HUES6 (cell line): Measurements from ENCODE around the gene VSIG10.

Experiments
- H3K27ac ChIP-seq: 2 replicates; pipeline ENCODE4 v1.7.0; 2013; ENCODE audit warnings: low read depth, mild to moderate bottlenecking, low read length, inconsistent platforms
- H3K27me3 ChIP-seq: 2 replicates; pipeline ENCODE4 v1.6.1; 2013; ENCODE audit warnings: low read length; ENCODE audit not compliant: control insufficient read depth, insufficient read depth
- H3K36me3 ChIP-seq: 2 replicates; pipeline ENCODE4 v1.6.1; 2013; ENCODE audit warnings: low read length; ENCODE audit not compliant: control insufficient read depth, insufficient read depth
- H3K4me1 ChIP-seq: 2 replicates; pipeline ENCODE4 v1.6.1; 2013; ENCODE audit warnings: low read length; ENCODE audit not compliant: control insufficient read depth, insufficient read depth
- H3K4me3 ChIP-seq: 2 replicates; pipeline ENCODE4 v1.5.1; 2013; ENCODE audit warnings: low read depth, low read length
- H3K9ac ChIP-seq: one replicate; pipeline ENCODE4 v1.6.1; 2013; ENCODE audit warnings: mild to moderate bottlenecking, low read length
- H3K9me3 ChIP-seq: 2 replicates; pipeline ENCODE4 v1.6.1; 2013; ENCODE audit warnings: low read depth, low read length; ENCODE audit not compliant: control insufficient read depth, insufficient read depth

Gene VSIG10, protein sequence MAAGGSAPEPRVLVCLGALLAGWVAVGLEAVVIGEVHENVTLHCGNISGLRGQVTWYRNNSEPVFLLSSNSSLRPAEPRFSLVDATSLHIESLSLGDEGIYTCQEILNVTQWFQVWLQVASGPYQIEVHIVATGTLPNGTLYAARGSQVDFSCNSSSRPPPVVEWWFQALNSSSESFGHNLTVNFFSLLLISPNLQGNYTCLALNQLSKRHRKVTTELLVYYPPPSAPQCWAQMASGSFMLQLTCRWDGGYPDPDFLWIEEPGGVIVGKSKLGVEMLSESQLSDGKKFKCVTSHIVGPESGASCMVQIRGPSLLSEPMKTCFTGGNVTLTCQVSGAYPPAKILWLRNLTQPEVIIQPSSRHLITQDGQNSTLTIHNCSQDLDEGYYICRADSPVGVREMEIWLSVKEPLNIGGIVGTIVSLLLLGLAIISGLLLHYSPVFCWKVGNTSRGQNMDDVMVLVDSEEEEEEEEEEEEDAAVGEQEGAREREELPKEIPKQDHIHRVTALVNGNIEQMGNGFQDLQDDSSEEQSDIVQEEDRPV

DNA sequence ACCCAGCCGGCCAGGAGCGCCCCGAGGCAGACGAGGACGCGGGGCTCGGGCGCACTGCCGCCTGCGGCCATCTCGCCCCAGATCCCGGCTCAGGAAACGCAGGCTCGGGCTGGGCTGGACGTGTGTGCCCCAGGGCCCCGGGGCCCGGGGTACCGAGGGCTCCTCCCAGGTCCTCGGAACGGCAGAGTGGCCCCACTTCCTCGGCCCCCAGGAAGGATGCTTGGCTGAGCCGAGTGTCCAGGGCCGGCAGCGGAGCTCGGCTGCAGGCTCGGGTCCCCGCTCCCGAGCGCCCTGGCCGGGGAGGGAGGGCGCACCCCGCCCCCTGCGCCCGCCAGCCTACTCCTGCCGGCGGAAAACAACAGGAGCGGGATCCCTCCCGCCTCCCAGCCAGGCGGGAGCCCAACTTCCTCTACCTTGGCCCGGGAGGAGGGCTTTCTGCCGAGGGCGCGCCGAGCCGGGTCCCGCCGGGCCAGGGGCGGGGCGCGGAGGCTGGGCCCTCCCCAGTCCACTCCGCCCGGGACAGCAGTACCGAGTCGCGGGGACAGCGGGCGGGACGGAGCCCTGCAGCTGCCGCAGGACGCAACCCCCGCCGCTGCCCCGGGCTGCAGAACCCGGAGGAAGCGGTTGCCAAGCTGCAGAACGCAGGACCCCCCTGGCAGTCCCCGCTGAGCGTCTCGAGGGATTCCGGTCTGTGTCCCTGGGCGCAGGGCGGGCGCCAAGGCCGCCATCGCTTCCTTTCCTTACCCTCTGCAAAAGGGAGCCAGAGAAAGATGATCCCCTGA, at the start of gene VSIG10:
VSIG10 (minus strand) TSS at position 411 of the 782 bp plus-strand sequence; CDS start at position 71, 340 bp downstream.
- Histone ChIP-seq H3K4me1 (peaks cover 10% of the 10 kb centered on the region; the same call in 1 of the 2 replicates), H3K9me3 (no peaks in the 10 kb centered on the region), H3K27ac (peak within 1 kb of the TSS; percentile 94), H3K9ac (peak within 1 kb of the TSS; percentile 97), H3K27me3 (no peaks in the 10 kb centered on the region), H3K4me3 (peak within 1 kb of the TSS; percentile 84), H3K36me3 (peaks cover 9% of the 10 kb centered on the region)

DNA sequence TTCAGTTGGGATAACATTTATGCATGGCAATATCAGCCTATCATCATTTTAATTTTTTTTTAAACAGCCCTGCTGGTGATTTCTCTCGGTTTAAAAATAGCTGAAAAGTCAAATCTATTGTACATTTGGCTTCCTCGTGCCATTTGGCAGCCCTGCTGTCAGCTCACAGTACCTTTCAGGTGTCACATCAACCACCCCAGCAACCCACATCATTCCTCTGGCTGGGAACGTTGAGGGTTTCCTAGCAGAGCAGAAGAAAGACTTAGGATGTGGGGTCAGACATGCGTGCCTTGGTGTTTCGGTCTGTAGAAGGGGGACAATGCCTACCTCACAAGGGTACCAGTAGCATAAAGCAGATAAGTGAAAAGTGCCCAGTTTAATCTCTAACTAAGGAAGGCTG, 47.9 kb upstream of the VSIG10 start:
- Histone ChIP-seq H3K9me3 (no peaks in the 10 kb centered on the region), H3K36me3 (peaks cover 16% of the 10 kb centered on the region)

DNA sequence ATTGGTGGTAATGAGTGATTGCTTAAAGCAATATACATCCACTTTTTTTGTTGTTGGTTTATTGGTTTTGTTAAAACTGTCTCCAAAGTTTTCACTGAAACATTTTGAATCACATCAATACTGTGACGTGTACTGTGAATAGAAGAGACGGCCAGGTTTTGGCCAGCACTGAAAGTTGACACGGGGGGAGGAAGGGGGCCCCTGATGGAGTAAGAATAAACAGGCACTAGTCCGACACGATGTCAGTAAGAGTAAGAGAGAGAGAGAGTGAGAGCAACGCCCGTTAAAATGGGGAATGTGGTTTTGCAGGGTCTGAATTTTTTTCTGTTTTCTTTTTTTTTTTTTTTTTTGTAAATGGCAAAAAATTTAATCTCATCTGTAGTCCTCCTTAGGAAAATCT, 46.8 kb upstream of the VSIG10 start:
- peaks cover 26% of the 10 kb centered on the region for H3K36me3 ChIP-seq
- no peaks in the 10 kb centered on the region for H3K9me3 ChIP-seq
- no peak overlapping the region for H3K27ac ChIP-seq
- no peaks in the 10 kb centered on the region for H3K27me3 ChIP-seq
- H3K4me1 ChIP-seq, result no peaks in the 10 kb centered on the region
- no peak overlapping the region for H3K9ac ChIP-seq
- H3K4me3 ChIP-seq, result no peak overlapping the region

More for the DNA sequence above, 47.9 kb upstream of the VSIG10 start:
- H3K4me3 ChIP-seq, result no peak overlapping the region
- no peak overlapping the region for H3K9ac ChIP-seq
- H3K4me1 ChIP-seq, result no peaks in the 10 kb centered on the region
- H3K27me3 ChIP-seq, result no peaks in the 10 kb centered on the region
- no peak overlapping the region for H3K27ac ChIP-seq

DNA sequence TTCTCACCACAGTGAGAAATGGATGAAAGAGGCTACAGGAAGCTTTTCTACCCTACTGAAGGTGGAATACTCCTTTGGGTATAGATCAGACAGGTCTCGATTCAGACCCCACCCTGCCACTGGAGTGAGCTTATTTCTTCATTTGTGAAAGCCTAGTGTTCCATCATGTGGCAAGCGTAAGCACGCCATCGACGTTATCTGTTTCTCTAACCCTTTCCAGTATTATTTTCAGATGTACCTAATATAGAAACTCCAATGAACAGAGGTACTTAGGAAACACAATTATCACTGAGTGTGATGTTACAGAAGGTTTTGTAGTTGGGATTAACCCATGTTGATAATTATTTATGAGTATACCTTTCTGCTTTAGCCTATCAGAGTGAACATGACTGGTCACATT, 44.5 kb upstream of the VSIG10 start:
- Histone ChIP-seq H3K27me3 (no peaks in the 10 kb centered on the region), H3K4me3 (no peak overlapping the region), H3K9ac (no peak overlapping the region), H3K9me3 (no peaks in the 10 kb centered on the region), H3K4me1 (no peaks in the 10 kb centered on the region), H3K27ac (no peak overlapping the region), H3K36me3 (peaks cover 49% of the 10 kb centered on the region)

DNA sequence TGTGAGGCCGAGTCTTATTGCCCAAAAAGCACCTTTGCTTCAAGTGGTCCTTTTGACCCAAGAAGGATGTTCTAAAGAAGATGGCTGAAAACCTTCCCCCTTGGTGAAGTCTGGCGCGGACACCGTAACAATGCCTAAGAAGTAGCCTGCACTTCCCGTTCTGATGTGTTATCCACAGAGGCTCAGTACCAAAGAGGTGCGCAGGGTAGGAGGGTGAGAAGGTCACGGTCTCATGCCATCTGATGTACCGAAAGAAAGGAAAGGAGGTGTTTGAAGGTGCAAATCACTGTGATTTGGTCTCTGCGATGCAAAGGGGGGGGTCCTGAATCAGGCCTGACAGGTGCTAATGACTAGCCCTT, 42.0 kb upstream of the VSIG10 start:
- Histone ChIP-seq H3K27me3 (no peaks in the 10 kb centered on the region), H3K4me3 (no peak overlapping the region), H3K27ac (no peak overlapping the region), H3K36me3 (peaks cover 74% of the 10 kb centered on the region), H3K9me3 (no peaks in the 10 kb centered on the region), H3K9ac (no peak overlapping the region), H3K4me1 (no peaks in the 10 kb centered on the region)

DNA sequence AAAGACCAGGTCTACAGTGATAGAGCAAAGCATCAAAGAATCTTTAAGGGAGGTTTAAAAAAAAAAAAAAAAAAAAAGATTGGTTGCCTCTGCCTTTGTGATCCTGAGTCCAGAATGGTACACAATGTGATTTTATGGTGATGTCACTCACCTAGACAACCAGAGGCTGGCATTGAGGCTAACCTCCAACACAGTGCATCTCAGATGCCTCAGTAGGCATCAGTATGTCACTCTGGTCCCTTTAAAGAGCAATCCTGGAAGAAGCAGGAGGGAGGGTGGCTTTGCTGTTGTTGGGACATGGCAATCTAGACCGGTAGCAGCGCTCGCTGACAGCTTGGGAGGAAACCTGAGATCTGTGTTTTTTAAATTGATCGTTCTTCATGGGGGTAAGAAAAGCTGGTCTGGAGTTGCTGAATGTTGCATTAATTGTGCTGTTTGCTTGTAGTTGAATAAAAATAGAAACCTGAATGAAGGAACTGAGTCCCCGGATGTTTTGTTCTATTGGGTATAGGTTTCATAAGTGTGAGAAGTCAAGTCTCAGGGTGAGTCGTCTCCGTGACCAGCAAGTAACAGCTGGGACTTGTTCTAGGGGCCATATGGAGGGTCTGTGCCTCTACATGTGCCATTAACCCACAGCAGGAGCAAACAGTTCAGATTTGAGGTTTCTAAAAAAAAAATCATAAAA, 41.4 kb upstream of the VSIG10 start:
- no peak overlapping the region for H3K27ac ChIP-seq
- no peaks in the 10 kb centered on the region for H3K4me1 ChIP-seq
- no peak overlapping the region for H3K4me3 ChIP-seq
- peaks cover 79% of the 10 kb centered on the region for H3K36me3 ChIP-seq
- no peaks in the 10 kb centered on the region for H3K9me3 ChIP-seq
- H3K9ac ChIP-seq, result no peak overlapping the region
- H3K27me3 ChIP-seq, result no peaks in the 10 kb centered on the region

DNA sequence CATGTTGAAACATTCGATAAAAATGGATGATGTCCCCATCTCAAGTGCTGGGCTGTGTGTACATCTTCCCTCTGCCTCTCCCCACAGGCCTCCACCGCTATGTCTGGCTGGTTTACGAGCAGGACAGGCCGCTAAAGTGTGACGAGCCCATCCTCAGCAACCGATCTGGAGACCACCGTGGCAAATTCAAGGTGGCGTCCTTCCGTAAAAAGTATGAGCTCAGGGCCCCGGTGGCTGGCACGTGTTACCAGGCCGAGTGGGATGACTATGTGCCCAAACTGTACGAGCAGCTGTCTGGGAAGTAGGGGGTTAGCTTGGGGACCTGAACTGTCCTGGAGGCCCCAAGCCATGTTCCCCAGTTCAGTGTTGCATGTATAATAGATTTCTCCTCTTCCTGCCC, 40.7 kb upstream of the VSIG10 start:
- H3K9ac ChIP-seq, result no peak overlapping the region
- H3K4me3 ChIP-seq, result no peak overlapping the region
- no peaks in the 10 kb centered on the region for H3K9me3 ChIP-seq
- H3K4me1 ChIP-seq, result no peaks in the 10 kb centered on the region
- H3K27ac ChIP-seq, result no peak overlapping the region
- peaks cover 87% of the 10 kb centered on the region for H3K36me3 ChIP-seq
- H3K27me3 ChIP-seq, result no peaks in the 10 kb centered on the region

DNA sequence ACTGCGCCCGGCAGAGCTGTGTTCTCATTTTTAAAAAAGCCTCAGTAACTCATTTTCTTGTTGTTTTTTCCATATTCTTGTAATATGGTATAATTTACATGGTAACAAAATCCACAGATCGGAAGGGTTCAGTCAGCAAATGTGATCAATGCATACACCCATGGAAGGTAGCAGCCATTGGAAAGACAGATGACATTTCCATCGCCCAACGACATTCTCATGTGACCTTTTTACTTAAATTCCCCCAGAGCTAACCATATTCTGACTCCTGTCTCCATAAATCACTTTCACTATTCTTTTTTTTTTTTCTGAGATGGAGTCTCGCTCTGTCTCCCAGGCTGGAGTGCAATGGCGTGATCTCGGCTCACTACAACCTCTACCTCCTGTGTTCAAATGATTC, 37.0 kb upstream of the VSIG10 start:
- Histone ChIP-seq H3K9me3 (no peaks in the 10 kb centered on the region), H3K36me3 (peaks cover 88% of the 10 kb centered on the region)

DNA sequence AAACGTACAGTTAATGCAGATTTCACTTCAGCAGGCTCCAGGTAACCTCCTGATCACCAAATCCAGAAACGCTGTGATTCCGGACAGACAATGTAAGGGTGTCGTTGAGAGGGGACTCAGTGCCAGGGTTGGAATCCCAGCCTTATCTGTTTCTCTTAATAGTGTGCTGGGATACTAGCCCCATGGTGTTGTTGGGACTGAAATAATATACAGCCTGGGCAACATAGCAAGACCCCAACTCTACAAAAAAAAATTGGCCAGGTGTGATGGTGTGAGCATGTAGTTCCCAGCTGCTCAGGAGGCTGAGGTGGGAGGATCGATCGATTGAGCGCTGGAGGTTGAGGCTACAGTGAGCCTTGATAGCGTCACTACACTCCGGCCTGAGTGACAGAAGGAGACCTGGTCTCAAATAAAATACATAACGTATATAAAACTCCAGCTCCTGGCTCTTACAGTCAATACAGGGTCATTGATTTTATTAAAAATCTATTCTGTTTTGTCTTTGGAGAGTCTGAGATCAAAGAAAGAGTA, 33.4 kb upstream of the VSIG10 start:
- H3K27me3 ChIP-seq, result no peaks in the 10 kb centered on the region
- H3K36me3 ChIP-seq, result peaks cover 52% of the 10 kb centered on the region
- H3K4me1 ChIP-seq, result peaks cover 3% of the 10 kb centered on the region; the same call in 1 of the 2 replicates
- peak overlapping the region; percentile 95; the same call in 1 of the 2 replicates for H3K27ac ChIP-seq
- peak overlapping the region; percentile 97 for H3K4me3 ChIP-seq
- H3K9me3 ChIP-seq, result no peaks in the 10 kb centered on the region
- peak overlapping the region; percentile 94 for H3K9ac ChIP-seq

More for the DNA sequence above, 37.0 kb upstream of the VSIG10 start:
- H3K4me1 ChIP-seq, result peaks cover 3% of the 10 kb centered on the region; the same call in 1 of the 2 replicates
- H3K27ac ChIP-seq, result no peak overlapping the region
- H3K4me3 ChIP-seq, result no peak overlapping the region
- no peaks in the 10 kb centered on the region for H3K27me3 ChIP-seq
- H3K9ac ChIP-seq, result no peak overlapping the region

DNA sequence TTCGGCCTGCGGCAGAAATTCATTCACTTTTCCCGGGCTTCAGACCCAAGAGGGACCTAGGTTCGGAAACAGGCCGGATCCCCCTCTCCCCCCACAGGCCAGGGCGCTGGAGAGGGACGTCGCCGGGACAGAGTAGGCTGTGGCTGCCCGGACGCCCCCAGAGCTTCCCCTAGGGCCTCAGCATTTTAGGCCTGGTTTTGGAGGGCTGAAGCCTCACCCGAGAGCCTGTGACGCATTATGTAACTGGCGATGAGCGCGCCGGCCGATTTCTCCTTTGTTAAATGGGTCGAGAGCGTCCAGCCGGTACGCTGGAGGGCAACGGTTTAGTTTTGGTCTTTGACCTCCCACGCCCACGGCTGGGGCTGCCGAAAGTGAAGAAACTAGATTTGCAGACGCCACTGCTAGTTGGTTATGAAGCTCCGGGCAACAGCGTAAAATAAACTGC, 32.8 kb upstream of the VSIG10 start:
- peak overlapping the region; percentile 94 for H3K9ac ChIP-seq
- H3K4me3 ChIP-seq, result peak overlapping the region; percentile 97
- peak overlapping the region; percentile 95 for H3K27ac ChIP-seq
- H3K9me3 ChIP-seq, result no peaks in the 10 kb centered on the region
- H3K27me3 ChIP-seq, result no peaks in the 10 kb centered on the region
- peaks cover 3% of the 10 kb centered on the region; the same call in 1 of the 2 replicates for H3K4me1 ChIP-seq
- peaks cover 46% of the 10 kb centered on the region for H3K36me3 ChIP-seq
